Effector CD4-positive, alpha-beta T cell (primary cell): ENCODE results near the gene TMEM101.
A peak's percentile ranks its signal among the peaks of the same experiment; 100 is the strongest.
"Not testable (repeated sequence)": the region's sequence is repeated elsewhere in the genome, so short reads cannot be mapped to it uniquely, and the experiment has no call there.

Experiments
- DNase-seq: peaks from one replicate; pipeline ENCODE4 v3.0.0-alpha.2; 2020

Gene TMEM101

DNA sequence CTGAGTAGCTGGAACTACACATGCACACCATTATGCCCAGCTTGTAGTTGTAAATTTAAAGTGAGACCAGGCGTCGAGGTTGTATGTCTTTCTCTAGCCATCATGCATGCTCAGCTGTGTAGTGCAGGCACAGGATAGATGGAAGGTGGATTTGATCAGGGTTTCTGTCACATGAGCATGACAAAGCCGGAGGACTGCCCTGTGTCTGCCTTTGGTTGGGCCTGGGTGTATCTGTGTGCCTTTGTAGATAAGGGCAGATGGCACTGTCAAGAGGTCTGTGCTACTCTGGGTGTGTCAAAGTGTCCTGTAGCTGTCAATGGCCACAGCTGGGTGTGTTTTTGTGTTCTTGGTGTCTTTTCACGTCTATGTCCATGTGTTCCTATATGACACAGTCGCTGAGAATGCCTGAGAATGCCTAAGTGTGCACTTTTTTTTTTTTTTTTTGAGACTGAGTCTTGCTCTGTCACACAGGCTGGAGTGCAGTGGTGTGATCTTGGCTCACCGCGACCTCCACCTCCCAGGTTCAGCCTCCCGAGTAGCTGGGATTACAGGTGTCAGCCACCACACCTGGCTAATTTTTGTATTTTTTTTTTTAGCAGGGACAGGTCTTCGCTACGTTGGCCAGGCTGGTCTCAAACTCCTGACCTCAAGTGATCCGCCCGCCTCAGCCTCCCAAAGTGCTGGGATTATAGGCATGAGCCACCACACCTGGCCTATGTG is 14.5 kb downstream of the TMEM101 start:
- DNase-seq: no peak

DNA sequence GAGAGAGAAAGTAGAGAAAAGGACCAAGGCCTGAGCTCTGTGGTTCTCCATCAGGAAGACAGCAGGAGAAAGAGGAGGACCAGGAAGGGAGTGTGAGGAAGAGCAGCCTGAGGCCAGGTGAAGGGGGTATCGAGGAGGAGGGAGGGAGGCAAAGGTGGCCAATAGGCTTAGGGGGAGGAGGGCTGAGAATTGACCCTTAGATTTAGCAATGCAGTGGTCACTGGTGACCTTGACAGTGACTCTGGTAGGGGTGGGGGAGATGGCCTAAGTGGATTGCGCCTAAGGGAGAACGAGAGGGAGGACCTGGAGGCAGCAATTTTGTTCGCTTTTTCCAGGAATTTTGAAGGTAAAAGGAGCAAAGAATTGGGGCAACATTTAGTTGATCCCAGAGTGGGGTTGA is 15.7 kb downstream of the TMEM101 start:
- DNase-seq: no peak

GRCh38 chr17:43998552-43998951 is 16.2 kb downstream of the TMEM101 start:
- DNase-seq: no peak

DNA sequence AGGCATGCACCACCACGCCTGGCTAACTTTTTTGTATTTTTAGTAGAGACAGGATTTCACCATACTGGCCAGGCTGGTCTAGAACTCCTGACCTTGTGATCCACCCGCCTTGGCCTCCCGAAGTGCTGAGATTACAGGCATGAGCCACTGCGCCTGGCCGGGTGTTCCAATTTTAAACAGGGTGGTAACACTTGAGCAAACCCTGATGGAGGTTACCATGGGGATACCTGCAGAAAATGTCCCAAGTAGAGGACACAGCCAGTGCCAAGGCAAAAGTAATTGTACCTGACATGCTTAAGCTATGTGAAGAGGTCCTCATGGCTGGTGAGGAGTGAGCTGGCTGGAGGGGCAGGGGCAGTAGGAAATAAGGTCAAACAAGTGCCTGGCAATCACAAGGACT is 17.6 kb downstream of the TMEM101 start:
- DNase-seq: not testable (repeated sequence)

DNA sequence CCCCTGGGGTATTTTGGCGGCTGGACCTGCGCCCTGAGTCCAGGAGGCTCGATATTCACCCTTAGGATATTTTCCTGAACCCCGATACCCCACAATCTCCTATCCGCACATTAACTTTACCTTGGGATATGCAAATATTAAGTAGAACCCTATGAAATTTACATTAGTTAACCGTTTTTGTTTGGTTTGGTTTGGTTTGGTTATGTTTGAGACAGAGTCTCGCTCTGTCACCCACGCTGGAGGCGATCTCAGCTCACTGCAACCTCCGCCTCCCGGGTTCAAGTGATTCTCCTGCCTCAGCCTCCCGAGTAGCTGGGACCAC is 19.7 kb downstream of the TMEM101 start:
- DNase-seq: no peak

DNA sequence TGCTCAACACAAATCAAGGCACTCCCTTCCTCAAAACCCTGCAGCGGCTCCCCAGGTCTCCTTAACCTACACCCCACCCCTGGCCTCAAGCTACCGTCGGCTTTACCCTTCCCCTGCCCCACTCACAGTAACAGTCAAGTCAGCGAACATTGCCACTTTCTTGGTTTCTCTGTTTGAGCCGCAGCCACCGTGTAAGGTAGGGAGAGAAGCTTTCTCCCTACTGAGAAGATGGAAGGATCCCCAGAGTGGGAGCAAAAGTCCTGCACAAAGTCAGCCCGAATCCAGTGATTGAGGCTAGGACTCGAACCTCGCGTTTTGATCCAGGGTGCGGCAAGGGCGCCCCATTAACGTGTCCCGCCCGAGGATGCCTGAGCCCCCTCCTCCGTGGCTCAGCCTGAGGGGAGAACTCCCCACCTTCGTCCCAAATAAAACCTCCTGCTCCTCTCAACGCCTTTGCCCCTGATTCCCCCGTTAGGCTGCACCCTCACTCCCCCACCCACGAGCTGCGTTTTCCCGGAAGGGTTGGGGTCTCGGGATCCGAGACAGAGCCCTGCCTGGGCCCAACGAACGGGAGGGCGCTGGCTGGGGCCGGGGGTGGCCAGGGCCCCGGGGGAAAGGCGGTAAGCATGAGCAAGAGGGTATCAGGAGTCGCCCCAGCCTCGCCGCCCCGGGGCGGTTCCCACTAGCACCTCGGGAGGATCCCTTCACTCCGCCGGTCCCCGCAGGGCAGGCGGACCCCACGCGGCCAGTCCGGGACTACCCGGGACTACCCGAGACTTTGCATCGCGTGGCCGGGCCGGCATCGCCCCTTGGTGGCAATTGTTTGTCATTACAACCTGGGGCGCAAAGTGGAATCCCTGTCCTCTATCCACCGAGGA is 20.3 kb downstream of the TMEM101 start:
- peak; percentile 51 for DNase-seq

GRCh38 chr17:43992641-43993040 is 22.1 kb downstream of the TMEM101 start:
- DNase-seq: no peak

DNA sequence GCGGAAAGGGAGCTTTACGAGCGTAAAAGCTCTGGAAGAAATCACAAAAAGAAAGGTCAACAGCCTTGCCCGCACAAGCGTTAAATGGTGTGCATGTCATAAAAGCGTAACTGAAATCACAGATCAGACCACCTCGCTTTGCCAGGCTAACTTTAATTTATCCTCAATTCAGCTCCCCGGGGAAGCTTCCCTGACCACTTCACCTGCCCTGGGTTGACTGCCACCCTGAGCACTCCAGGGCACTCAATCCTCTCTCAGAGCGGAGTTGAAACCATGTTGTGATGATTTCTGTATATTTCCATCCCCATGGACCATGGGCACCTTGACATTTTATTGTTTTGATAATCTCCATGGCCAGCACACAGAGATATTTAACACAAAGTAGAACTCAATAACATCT is 26.5 kb downstream of the TMEM101 start:
- no peak for DNase-seq

- DNase-seq: no peak
Observed at GRCh38 chr17:43987131-43988021, 27.4 kb downstream of the TMEM101 start.

- no peak for DNase-seq
Observed at GRCh38 chr17:43986225-43986981, 28.4 kb downstream of the TMEM101 start.

DNA sequence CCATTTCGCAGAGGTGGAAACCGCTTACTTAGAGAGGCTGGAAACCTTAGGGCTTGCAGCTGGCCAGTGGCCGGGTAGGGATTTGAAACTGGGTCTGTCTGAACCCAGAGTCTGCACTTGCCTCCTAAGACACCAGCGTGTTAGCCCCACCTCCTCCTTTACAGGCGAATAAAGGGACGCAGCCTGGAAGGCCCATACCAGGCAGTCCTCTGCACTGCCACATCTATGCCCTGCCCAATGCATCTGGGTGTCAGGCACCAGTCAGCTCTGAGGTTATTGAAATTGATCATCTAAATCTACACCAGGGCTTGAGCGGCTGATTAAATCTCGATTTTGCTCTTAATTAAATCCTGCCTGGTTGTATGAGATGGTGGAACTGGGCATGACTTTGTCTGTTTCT is 30.2 kb downstream of the TMEM101 start:
- DNase-seq: no peak

DNA sequence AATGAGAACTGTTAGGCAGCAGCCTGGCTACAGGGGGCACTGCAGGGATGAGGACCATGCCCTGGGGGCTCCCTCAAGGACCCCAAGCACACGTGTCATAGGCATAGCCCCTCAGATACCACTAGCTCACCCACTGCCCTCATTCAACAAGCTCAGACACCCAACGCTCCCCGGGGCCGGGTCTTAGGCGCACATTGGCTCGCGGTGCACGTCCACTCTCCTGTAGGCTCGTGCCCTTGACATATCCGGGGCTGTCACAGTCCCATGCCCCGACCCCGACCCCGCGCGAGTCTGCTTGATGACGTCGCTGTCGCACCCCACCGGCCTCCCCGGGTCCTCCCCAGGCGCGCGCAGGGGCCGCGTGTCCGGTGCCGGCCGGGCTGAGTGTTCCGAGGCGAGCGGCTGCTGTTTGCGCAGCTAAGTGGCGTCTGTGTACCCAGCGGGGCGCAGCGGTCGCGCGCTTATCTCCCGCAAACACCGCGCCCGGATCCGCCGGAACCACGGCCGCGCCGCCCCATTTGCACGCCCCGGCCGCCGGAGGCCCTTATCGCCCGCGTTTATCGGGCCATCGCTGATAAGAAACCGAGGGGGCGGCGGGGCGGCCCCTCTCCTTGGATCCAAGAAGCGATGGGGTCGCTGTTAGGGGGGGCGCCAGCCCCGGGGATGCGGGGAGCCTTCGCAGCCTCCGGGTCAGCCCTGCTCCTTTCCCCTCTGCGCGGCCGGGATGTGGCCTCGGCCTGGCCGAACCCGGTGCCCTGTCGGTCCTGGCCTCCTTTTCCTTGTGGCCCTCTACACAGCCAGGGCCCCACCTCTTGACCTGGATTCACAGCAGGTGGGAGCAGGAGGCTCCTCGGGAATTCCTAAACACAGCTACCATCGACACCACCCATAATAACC is 31.0 kb downstream of the TMEM101 start:
- DNase-seq: no peak

- no peak for DNase-seq
Observed at GRCh38 chr17:43983196-43983514, 31.6 kb downstream of the TMEM101 start.

GRCh38 chr17:43982171-43982570 is 32.6 kb downstream of the TMEM101 start:
- DNase-seq: no peak

- DNase-seq: no peak
Observed at GRCh38 chr17:43979671-43980070, 35.1 kb downstream of the TMEM101 start.

GRCh38 chr17:43979011-43979410 is 35.8 kb downstream of the TMEM101 start:
- DNase-seq: no peak

DNA sequence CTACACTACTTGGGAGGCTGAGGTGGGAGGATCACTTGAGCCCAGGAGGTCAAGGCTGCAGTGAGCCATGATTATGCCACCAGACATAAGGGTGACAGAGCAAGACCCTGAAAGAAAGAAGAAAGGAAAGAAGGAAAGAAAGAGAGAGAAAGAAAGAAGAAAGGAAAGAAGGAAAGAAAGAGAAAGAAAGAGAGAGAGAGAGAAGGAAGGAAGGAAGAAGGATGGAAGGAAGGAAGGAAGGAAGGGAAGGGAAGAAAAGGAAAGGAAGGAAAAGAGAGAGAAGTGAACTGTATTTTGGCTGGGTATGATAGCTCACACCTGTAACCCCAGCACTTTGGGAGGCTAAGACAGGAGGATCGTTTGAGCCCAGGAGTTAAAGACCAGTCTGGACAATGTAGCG is 36.7 kb downstream of the TMEM101 start:
- DNase-seq: no peak

DNA sequence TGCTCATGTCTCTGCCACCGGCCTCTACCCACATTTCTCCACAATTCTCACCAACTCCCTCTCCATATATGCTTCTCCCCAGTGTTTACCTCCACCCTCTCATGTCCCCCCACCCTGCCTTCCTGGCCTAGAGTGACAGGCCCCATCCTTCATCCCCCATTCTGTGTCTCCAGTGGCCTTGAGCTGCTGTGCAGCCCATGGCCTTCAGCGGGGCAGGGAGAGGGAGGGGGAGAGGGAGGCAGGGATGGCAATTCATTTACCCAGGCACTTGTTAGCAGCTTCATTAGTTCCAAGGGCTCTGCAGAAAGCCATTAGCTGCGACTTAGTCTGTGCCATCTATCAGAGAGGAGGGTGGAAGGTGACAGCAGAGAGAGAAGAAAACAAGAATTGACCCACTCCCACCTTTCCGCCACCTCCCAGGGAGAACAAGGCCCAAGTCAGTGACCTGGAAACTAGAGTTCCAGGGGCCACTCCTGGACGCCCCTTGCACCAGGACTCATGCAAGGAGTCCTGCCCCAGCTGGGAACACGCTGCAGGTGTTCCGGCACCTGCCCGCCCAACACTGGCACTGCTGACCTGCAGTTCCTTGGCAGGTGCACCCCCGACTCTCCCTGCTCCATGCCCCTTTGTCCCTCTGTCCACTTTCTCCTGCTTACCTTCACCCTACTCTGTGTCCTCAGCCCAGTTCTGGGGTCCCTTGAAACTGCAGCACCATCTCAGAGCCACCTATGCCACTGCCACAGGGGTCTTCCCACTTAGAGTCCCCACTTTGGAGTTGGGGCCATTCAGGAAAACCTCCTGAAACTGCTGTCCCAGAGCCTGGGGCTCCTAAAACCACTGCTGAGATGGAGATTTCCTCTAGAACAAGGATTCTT is 37.6 kb downstream of the TMEM101 start:
- no peak for DNase-seq

DNA sequence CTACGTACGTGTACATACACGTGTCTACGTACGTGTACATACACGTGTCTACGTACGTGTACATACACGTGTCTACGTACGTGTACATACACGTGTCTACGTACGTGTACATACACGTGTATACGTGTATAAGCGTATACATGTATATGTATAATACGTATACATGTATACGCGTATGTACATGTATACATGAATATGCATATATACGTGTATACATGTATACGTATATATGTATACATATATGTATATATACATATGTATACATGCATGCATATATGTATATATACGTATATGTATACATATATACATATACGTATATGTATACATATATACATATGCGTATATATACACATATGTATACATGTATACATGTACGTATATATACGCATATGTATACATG is 38.9 kb downstream of the TMEM101 start:
- no peak for DNase-seq

GRCh38 chr17:43974382-43975266 is 40.1 kb downstream of the TMEM101 start:
- no peak for DNase-seq
